OCI-LY7 (cell line): Measurements from ENCODE around the gene CCDC141.

Experiments used
- EZH2phosphoT487 ChIP-seq: fragments of 200-600 bp; sonication (generic); IDR thresholded peaks from 2 replicates; pipeline ENCODE4 v1.6.1; 2018; ENCODE audit warnings: low read depth, borderline replicate concordance, mild to moderate bottlenecking, mixed run types, antibody characterized with exemption, low read length, moderate library complexity, mixed read lengths
- TF ChIP-seq, protein P1 (sequence below): fragments of 200-600 bp; sonication (generic); conservative IDR thresholded peaks from 2 replicates; pipeline ENCODE4 v1.5.1; 2014; ENCODE audit warnings: mild to moderate bottlenecking, antibody characterized with exemption, low read length, moderate library complexity, mixed read lengths

DNA sequence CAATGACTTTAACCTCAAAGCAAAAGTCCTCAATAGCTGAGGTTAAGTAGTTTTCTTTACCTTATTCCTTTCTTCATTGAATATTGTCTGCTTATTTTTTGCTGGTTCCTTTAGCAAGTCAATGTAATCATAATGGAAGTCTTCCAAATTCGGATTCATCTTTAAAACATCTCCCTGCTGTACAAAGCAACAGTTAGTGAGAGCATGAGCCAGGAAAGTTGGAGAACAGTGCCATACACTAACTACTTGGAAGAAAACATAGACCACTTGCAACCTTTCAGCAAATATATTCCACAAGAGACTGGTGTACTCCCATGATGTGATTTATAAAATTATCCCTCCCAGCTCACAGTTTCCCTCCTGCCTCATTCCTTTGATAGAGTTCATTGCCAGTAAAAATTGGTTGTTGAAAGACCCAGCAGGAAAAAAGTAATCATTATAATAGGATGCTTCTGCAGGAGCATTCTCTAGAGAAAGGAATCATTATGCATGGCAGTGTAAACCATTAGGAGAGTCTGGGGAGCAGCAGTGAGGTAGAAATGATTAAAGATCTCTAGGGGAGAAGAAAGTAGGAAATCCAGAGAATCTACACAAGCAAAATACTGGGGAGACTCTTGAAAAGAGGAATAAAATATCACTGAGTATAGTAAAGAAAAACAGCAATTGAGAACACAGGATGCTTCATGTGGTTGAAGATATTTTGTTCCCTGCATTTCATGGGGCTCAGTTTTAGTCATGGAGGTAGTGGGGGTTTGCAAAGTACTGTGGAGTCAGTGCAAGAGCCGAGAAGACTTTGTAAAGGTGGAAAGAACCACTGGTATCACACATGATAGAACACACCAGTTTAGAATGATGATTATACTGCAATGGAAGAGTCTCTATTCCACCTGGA, 204.1 kb downstream of the CCDC141 start:
- TF ChIP-seq, protein P1, sequence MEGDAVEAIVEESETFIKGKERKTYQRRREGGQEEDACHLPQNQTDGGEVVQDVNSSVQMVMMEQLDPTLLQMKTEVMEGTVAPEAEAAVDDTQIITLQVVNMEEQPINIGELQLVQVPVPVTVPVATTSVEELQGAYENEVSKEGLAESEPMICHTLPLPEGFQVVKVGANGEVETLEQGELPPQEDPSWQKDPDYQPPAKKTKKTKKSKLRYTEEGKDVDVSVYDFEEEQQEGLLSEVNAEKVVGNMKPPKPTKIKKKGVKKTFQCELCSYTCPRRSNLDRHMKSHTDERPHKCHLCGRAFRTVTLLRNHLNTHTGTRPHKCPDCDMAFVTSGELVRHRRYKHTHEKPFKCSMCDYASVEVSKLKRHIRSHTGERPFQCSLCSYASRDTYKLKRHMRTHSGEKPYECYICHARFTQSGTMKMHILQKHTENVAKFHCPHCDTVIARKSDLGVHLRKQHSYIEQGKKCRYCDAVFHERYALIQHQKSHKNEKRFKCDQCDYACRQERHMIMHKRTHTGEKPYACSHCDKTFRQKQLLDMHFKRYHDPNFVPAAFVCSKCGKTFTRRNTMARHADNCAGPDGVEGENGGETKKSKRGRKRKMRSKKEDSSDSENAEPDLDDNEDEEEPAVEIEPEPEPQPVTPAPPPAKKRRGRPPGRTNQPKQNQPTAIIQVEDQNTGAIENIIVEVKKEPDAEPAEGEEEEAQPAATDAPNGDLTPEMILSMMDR = no peak
- no peak for TF ChIP-seq EZH2phosphoT487
